SK-N-SH treated with all-trans-retinoic acid at 6 μM for 48 hours (cell line): ENCODE results near the gene VTI1A.

Experiments
- CREB5 ChIP-seq: fragments of 250-450 bp; sonication (Bioruptor Pico); IDR thresholded peaks from 2 replicates; pipeline ENCODE4 v1.5.1; 2020; ENCODE audit warnings: low read depth, mild to moderate bottlenecking, moderate library complexity
- CSDC2 ChIP-seq: fragments of 250-450 bp; sonication (Bioruptor Pico); IDR thresholded peaks from 2 replicates; pipeline ENCODE4 v1.5.0; 2020; ENCODE audit warnings: mild to moderate bottlenecking, moderate library complexity
- POU6F1 ChIP-seq: fragments of 250-450 bp; sonication (Bioruptor Pico); IDR thresholded peaks from 2 replicates; pipeline ENCODE4 v1.8.0; 2021; ENCODE audit warnings: low read depth, mild to moderate bottlenecking, moderate library complexity, borderline replicate concordance

- no peak for TF ChIP-seq POU6F1 (CRISPR knock-in tag)
- TF ChIP-seq CREB5, result no peak
- TF ChIP-seq CSDC2 (CRISPR knock-in tag), result no peak
Measured at GRCh38 chr10:112711366-112711765, 264.4 kb downstream of the VTI1A start.
